ENCODE measurements around the gene DPM2.

Gene DPM2

DNA sequence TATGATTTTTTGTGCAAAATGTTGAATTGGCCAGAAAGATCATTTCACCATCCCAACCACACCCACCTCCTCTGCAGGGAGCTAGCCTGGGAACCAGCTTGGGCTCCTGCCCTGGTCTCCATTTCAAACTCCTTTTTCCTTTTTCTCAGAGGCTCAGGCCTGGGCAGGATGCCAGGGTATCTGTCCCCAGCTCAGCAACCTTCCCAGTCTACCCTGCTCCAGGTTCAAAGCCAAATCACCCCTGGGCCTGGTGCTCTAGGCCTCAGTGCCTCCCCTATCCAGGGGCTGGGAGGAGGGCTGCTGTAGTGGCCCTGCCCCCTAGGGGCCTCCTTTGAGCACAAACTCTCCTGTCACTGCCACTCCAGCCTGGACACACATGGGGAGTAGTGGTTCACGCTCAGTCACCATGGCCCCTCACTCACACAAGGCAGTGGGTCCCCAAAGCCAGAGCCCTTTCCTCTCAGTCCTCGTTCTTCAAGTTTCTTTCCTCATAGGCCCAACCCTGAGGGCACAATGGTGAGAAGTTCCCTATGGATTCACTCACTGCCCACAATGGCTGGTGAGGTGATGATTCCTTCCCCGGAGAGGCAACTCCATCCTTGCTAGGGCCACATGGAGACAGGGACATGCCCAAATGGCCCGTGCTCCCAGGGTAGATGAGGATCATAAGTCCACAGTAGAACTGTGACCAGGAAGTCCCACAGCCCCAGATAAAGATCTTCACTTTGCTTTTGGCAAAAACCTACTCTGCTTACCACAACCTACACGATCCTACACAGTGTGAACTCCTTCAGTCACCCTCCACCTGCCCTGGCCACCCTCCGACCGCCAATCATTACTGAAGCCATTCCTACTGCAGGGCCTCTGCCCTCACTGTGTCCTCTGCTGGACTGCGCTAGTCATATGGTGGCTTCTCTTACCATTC, 19.2 kb downstream of the DPM2 start:
- DNase-seq: no peak
- ATAC-seq: no peak

GRCh38 chr9:127917603-127918002, 20.1 kb downstream of the DPM2 start:
- DNase-seq (no peak), ATAC-seq (no peak)

DNA sequence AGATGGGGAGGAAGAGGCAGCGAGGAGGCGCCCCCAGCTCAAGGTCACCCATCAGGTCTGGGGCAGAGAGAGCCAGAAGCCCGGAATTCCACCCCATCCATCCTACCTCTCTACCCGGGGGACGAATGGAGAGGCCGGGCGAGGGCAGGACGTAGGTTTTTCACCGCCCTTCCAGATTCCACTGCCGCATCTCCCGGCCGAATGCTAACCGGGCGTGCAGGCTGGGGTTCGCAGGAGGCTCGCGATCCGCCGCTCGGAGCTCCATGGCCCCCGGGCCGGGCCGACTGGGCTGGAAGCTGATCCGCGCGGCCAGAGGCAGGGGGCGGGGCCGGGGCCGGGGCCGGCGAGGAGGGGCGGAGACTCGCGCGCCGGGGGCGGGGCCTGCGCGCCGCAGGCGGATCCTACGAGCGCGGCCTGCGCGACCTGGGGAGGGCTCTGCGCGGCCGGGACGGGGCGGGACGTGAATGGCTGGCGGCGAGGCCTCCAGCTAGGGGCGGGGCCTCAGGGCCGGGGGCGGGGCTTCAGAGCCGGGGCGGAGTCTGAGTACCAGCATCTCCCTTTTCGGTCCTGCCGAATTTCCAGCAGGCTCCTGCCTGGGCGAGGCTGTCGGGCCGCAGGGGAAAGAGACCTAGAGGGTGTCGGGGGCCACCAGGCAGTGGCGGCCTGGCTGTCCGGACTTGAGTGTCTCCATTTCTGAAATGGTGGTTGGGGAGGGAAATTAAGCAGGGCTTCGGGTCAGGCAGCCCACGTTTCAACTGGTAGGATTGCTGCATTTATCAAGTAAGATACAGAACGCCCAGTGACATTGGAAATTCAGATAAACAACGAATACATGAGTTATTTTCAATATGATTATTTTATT, 20.7 kb downstream of the DPM2 start, which contains the start of gene ST6GALNAC4:
TSS of gene ST6GALNAC4 (minus strand) at position 322 of the 862 bp plus-strand sequence. CDS start 622 bp downstream, outside the sequence.
- peak; percentile 89 for ATAC-seq
- DNase-seq: peak; percentile 96

DNA sequence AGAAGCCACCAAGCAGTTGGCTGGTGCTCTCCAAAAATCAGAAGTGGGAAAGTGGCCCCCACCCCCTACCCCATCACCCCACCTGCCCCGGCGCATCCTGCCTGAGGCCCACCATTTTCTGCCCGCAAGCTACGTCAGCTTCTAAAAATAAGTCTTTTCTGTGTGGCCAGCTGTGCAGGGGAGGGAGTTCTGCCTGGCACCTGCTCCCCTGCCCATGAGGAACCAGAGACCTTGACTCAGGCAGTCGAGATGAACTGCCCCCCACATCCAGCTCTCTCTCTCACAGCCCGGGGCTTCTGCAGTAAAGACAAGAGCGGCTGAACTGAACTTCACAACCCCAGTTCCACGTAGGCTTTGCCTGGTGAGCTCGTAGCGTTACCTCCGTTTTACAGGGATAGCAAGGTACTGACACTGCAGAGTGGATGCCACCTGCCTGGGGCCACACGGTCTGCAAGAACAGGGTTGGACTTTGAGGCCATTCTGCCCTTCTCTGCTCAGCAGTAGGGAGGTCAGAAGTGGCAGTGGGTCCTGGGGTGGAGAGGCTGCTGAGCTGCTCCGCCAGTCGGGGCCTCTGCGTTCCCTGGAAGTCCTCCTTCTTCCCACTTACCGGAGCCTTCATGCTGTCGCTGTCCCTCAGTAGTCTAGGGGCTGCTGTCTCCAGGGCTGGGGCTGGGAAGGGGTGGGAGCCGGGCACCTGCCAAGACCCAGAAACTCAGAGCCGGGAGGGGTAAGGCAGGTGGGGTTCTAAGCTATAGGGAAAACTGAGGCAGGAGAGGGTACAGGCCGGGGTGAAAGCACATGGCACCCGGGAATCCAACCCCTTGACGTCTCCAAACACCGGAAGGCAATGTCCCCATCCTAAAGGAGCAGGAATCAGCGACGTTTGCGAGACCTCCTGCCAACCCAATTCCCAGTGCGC, 21.6 kb downstream of the DPM2 start:
- DNase-seq (peak; percentile 68), ATAC-seq (peak; percentile 4)

DNA sequence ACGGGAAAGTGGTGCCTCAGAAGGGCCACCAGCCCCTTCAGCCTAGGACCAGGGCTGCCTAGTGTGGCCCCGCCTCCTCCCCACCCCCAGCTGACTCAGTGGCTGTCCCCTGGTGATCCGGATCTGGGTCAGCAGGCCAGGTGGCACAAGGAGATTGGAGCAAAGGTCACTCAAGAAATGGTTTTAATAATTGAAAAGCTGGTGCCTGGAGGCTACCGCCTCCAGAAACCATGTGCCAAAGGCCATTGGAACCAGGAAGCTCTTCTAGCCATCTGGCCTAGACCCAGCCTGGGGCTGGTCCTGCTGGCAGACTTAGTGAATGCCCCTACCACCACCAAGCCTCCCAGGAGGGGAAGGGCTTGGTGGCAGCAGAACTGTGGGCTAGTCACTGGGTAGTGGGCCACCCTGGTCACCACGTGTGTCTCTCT, 22.3 kb downstream of the DPM2 start:
- DNase-seq (no peak), ATAC-seq (no peak)

DNA sequence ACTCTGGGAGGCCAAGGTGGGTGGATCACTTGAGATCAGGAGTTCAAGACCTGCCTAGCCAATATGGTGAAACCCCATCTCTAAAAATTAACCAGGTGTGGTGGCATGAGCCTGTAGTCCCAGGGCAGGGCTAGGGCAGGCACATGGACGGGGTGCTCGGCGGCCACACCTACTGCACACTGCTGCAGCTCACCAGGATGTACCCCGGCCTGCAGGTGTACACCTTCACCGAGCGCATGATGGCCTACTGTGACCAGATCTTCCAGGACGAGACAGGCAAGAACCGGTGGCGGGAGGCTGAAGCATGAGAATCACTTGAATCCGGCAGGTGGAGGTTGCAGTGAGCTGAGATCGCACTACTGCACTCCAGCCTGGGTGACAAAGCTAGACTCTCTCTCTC, 24.0 kb downstream of the DPM2 start:
- ATAC-seq: no peak
- DNase-seq: no peak

GRCh38 chr9:127912882-127913281, 24.8 kb downstream of the DPM2 start:
- DNase-seq: no peak
- ATAC-seq: no peak

DNA sequence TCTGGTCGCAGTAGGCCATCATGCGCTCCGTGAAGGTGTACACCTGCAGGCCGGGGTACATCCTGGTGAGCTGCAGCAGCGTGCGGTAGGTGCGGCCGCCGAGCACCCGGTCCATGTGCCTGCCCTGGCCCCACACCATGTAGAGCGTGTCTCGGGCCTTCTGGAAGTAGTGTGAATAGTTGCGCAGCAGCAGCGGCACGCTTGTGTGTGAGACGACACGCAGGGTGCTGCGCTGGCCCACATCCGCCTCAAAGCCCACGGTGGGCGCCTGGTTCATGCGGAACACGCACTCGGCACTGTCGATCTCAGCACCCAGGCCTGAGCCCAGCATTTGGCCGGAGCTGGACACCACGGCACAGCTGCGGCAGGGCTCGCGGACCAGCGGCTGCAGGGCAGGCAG, 25.4 kb downstream of the DPM2 start:
- ATAC-seq (no peak), DNase-seq (no peak)

DNA sequence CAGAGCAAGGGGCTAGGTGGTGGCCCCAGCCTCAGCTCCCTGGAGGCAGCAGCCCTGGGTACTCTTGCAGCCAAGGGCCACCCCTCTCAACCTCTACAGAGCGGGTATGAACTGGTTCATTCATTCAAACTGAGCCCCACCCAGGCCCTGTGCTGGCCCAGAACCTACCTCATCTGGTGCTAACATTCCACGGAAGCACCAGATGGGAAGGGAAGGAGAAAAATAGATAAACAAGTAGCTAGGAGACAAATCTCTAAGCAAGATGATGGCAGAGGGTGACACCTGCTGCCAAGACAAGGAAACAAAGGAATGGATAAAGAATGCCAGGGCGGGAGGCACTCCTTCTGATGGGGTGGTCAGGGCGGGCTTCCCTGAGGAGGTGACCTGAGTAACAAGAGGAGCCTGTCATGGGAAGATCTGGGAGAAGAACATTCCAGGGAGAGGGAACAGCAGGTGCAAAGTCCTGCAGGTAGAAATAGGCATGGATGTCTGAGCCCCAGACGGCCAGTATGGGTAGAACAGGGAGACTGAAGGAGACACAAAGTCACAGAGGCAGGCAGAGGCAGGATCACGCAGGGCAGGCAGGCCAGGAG, 26.9 kb downstream of the DPM2 start:
- no peak for ATAC-seq
- DNase-seq: no peak

GRCh38 chr9:127909839-127910273, 27.8 kb downstream of the DPM2 start:
- ATAC-seq: no peak
- no peak for DNase-seq

- DNase-seq: no peak
- no peak for ATAC-seq
Measured at GRCh38 chr9:127908660-127908926, 29.1 kb downstream of the DPM2 start.

DNA sequence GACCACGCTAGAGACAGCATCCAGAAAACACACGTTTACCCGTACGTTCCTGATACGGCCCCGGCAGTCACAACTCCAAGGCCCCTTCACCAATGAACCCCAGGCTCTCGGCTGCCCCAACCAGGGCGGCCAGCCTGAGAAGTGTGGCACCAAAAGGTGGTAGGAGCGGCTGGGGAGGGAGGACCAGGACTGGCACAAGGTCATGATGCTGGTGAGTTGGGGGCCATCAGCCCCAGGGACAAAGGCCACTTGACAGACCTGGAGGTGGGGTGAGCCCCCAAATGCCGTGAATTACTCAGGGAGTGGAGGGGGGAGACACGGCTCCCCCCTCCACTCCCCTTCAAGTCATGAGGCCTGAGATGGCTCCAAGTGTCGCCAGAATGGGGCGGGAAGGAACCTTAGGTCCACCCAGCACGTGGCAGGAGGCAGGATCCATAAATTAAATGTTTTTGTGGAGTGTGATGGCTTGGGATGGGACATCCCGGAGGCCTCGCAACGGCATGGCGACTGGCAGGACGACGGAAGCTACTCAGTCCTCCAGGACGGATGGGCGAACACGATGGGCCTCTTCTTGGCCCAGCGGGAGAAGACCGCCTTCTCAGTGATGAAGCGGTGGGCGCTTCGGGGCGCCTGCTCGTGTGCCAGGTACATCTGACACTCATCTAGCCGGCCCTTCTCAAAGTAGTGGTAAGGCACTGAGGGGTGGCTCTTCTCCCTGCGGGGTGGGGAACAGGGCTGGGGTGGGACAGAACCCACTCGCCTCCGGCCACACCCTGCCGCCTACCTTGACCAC, 29.6 kb downstream of the DPM2 start:
- ATAC-seq (no peak), DNase-seq (no peak)

DNA sequence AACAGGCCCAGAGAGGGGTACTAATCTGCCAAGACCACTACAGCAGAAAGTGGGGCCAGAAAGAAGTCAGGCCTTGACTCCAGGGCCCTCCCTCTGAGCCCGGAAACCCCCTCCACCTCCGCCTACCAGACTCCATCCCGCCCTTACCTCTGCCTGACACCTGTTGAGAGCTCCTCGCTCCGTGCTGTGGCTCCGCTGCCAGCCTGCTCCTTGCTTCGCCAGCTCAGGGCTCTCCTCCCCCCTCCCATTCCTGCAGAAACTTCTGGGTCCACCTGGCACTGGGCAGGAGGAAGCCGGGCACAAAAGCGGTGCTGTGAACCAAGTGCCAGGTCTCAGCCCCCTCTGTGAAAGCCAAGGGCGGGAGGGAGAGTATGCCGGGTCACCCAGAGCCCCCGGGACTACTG, 31.9 kb downstream of the DPM2 start:
- ATAC-seq: peak; percentile 38
- DNase-seq: peak; percentile 66

DNA sequence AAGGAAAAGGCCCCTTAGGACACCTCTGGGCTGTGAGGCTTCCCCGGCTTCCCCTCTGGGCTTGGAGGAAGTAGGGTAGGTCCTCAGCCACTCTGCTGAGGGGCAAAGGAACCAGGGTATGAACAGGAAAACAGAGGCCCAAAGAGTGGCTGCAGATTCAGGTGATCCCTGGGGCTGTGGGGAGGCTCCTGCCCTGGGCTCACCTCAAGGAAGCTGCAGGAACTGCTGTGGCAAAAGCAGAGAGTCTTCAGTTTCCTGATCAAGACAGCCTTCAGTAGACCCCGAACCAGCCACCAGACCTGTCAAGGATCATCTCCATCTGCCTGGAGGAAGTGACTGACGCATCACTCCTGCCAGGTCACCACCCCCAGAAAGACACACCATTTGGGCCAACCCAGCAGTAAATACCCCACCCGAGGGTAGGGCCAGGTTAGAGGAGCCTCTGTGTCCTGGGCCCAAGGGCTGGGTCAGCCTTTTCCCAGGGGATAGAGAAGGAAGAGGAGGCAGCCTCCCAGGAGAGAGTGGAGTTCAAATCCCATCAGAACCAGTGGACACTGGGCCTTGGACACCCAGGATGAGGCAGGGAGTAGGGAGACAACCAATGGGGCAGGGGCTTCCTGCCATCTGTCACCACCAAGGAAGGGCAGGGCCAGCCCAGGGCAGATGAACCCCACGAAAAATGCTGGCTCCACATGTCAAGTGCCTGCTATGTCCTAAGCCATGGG, 32.5 kb downstream of the DPM2 start:
- DNase-seq (peak; percentile 66), ATAC-seq (peak; percentile 65)

DNA sequence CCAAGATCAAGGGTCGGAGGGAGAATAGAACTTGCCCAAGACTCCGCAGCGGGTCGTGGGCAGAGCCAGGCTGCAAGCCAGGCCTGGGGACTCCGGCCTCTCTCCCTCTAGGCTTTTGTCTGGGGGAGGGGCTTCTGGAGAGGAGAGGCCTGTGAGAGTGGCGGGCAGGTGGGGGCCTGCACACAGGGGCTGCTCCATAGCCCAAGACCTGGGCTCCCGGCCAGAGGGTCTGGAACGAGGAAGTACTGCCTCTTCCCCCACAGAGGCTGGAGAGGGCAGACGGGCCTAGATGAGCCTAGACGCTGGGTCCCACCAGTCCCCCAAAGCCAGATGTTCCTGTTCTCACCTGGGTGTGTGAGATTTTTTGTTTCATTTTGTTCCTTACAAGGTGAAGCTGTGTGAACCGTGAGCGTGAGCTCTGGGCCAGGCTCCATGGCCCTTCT, 33.1 kb downstream of the DPM2 start:
- DNase-seq (peak; percentile 31), ATAC-seq (no peak)

DNA sequence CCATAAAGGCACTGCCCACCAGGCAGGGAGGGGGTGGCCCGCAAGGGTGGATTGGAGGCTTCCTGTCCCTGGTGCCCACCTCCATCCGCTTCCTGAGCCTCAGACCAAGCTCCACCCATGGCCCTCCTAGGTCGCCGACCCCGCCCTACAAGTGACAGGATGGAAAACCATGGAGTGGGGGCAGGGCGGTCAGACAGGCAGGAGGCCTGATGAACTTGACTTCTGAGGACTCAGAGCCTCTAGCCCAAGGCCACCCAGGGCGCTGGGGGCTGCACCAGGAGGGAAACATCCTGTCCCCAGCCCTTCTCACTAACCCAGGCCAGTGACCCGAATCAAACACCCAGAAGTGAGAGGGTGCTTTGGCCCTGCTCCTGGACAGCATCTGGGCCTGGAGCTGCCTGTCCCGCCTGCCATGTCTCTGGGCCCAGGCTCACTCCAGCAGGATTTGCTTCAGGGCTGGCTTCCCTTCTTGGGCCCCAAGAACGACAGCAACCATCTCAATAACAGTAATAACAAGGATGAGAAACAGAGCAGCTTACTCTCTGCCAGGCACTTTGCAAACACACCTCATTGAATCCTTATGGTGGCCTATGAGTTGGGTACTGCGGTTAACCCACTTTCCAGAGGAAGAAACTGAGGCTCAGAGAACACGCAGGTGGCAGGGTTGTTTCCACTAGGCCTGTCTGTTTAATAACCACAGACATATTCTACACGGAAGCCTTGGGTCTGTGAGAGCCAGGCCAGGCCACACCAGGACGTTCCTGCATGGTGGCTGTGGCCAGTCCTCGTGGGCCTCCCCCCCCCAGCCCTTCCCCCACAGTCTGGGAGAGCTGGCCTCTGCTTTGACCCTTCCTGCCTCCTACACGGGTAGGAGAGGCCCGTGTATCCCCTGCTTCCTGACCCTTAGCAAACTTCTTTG, 33.8 kb downstream of the DPM2 start:
- ATAC-seq (peak; percentile 60), DNase-seq (peak; percentile 96)

DNA sequence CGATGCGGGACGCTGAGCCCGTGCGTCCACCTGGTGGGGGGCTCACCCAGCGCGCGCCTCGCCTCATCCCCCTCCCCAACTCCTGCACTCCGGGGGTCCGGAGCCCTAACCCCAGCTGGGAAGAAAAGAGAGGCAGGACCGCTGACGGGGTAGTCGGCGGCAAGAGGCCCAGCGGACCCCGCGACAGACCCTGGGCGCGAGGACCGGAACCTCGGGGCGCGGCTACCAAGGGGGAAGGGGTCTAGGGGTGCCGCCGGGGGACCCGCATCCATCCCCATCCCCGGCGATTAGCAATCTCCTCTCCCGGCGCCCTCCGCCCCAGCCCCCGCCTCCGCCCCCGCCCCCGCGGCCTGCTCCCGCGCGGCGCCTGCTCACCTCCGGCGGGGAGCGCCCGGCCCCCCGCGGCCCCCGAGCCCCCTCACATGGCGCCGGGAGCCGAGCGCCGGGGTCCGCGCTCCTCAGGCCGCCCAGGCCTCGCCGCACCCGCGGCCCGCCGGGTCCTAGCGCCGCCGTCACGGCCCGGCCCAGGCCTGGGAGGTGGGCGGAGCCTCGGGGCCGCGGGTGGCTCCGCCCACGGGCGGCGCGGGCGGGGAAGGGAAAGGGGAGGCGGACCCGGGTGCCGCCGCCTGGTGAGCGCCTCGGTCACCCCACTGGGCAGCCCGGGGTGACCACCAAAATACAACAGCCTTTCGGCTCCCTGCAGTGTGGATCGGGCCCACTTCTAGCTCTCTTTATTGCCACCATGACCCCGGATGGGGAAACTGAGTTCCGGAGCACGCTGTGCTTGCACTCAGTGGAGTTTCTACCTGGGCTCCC, 38.3 kb downstream of the DPM2 start, which contains the start of gene ST6GALNAC6:
TSS of gene ST6GALNAC6 (minus strand) at position 476 of the 816 bp plus-strand sequence. CDS start 1,622 bp downstream, outside the sequence.
- ATAC-seq: peak; percentile 77
- peak; percentile 87 for DNase-seq
